Measurements from ENCODE around the gene HNRNPA2B1.

Gene HNRNPA2B1

GRCh38 chr7:26200444-26201246 is at the start of gene HNRNPA2B1:
TSS of gene HNRNPA2B1 (minus strand) at chr7:26200746. CDS start at chr7:26200577, 169 bp downstream.
- DNase-seq (ENCODE audit: low spot score) = peak; percentile 83

- DNase-seq (ENCODE audit: low spot score) = no peak
Observed at GRCh38 chr7:26250239-26250638, 49.7 kb upstream of the HNRNPA2B1 start.

GRCh38 chr7:26245150-26245549 is 44.6 kb upstream of the HNRNPA2B1 start:
- DNase-seq (ENCODE audit: low spot score) = no peak

GRCh38 chr7:26238032-26238431 is 37.5 kb upstream of the HNRNPA2B1 start:
- no peak for DNase-seq (ENCODE audit: low spot score)

- no peak for DNase-seq (ENCODE audit: low spot score)
Observed at GRCh38 chr7:26237035-26237807, 36.7 kb upstream of the HNRNPA2B1 start.

GRCh38 chr7:26233902-26234511 is 33.5 kb upstream of the HNRNPA2B1 start:
- no peak for DNase-seq (ENCODE audit: low spot score)

- DNase-seq (ENCODE audit: low spot score) = no peak
Observed at GRCh38 chr7:26227987-26228386, 27.4 kb upstream of the HNRNPA2B1 start.

GRCh38 chr7:26224359-26224758 is 23.8 kb upstream of the HNRNPA2B1 start:
- DNase-seq (ENCODE audit: low spot score) = no peak

- no peak for DNase-seq (ENCODE audit: low spot score)
Observed at GRCh38 chr7:26216049-26216448, 15.5 kb upstream of the HNRNPA2B1 start.

GRCh38 chr7:26213807-26214515 is 13.4 kb upstream of the HNRNPA2B1 start:
- DNase-seq (ENCODE audit: low spot score) = no peak

- no peak for DNase-seq (ENCODE audit: low spot score)
Observed at GRCh38 chr7:26212921-26213718, 12.6 kb upstream of the HNRNPA2B1 start.

- DNase-seq (ENCODE audit: low spot score) = no peak
Observed at GRCh38 chr7:26208040-26208439, 7.5 kb upstream of the HNRNPA2B1 start.

GRCh38 chr7:26203016-26203415 is 2.5 kb upstream of the HNRNPA2B1 start:
- no peak for DNase-seq (ENCODE audit: low spot score)

- DNase-seq (ENCODE audit: low spot score) = peak; percentile 74
Observed at GRCh38 chr7:26202019-26202990, 1.8 kb upstream of the HNRNPA2B1 start.

GRCh38 chr7:26201247-26202018 is 887 bp upstream of the HNRNPA2B1 start, which contains the start of gene CBX3:
TSS of gene CBX3 (plus strand) at chr7:26201745. CDS start at chr7:26202999, 1,254 bp downstream.
- peak; percentile 95 for DNase-seq (ENCODE audit: low spot score)

GRCh38 chr7:26200038-26200443 is 505 bp downstream of the HNRNPA2B1 start:
- DNase-seq (ENCODE audit: low spot score) = peak; percentile 63

- DNase-seq (ENCODE audit: low spot score) = peak; percentile 61
Observed at GRCh38 chr7:26199301-26200037, 1.1 kb downstream of the HNRNPA2B1 start.

- no peak for DNase-seq (ENCODE audit: low spot score)
Observed at GRCh38 chr7:26198781-26199169, 1.8 kb downstream of the HNRNPA2B1 start.

All from D341Med (cell line).